Fibroblast of skin of left biceps (primary cell): ENCODE data around the gene CREB3.
A peak's percentile ranks its signal among the peaks of the same experiment; 100 is the strongest.

Experiments used
- DNase-seq, 2 experiments: peaks; one replicate each; pipeline ENCODE4 v3.0.0-alpha.2; 2013; ENCODE audit warnings: low read depth in 2 of 2

CREB3 gene

GRCh38 chr9:35732185-35732799, at the start of gene CREB3, which contains the start of gene TLN1:
Gene CREB3, plus strand, starts transcription at chr9:35732666. Its CDS starts 107 bp downstream, at chr9:35732773.
Gene TLN1, minus strand, starts transcription at chr9:35732195. Its CDS starts 6,501 bp downstream, at chr9:35725694.
- peak; percentile 97 for DNase-seq

GRCh38 chr9:35683323-35683722, 49.1 kb upstream of the CREB3 start:
- DNase-seq = no peak

- no peak for DNase-seq
These were observed 47.5 kb upstream of the CREB3 start for GRCh38 chr9:35684921-35685320.

GRCh38 chr9:35685506-35685905, 47.0 kb upstream of the CREB3 start:
- no peak for DNase-seq

GRCh38 chr9:35686222-35687203, 46.0 kb upstream of the CREB3 start:
- DNase-seq = no peak

GRCh38 chr9:35687306-35687705, 45.2 kb upstream of the CREB3 start:
- DNase-seq = no peak

GRCh38 chr9:35687972-35688557, 44.4 kb upstream of the CREB3 start:
- DNase-seq = no peak

GRCh38 chr9:35688558-35689541, 43.6 kb upstream of the CREB3 start:
- peak; percentile 67 to 68 for DNase-seq

GRCh38 chr9:35689542-35690293, 42.7 kb upstream of the CREB3 start, which contains the start of gene TPM2:
Gene TPM2, minus strand, starts transcription at chr9:35689925. Its CDS starts 108 bp downstream, at chr9:35689817.
- DNase-seq = peak; percentile 79 to 82

GRCh38 chr9:35690294-35690613, 42.2 kb upstream of the CREB3 start:
- DNase-seq = peak; percentile 36

- DNase-seq = peak; percentile 77 to 82
These were observed 41.7 kb upstream of the CREB3 start for GRCh38 chr9:35690614-35691333.

- DNase-seq = no peak
These were observed 41.2 kb upstream of the CREB3 start for GRCh38 chr9:35691334-35691650.

- DNase-seq = no peak
These were observed 40.6 kb upstream of the CREB3 start for GRCh38 chr9:35691757-35692301.

GRCh38 chr9:35695943-35696401, 36.5 kb upstream of the CREB3 start:
- DNase-seq = no peak

GRCh38 chr9:35696520-35697215, 35.8 kb upstream of the CREB3 start:
- no peak for DNase-seq

GRCh38 chr9:35697486-35697885, 35.0 kb upstream of the CREB3 start:
- no peak for DNase-seq

GRCh38 chr9:35698231-35698630, 34.2 kb upstream of the CREB3 start:
- no peak for DNase-seq

- no peak for DNase-seq
These were observed 32.4 kb upstream of the CREB3 start for GRCh38 chr9:35700031-35700430.

GRCh38 chr9:35700942-35701341, 31.5 kb upstream of the CREB3 start:
- DNase-seq = no peak
